K562 (cell line): ENCODE results near the gene RFC2. TPM values are rescaled to one million over a fixed set of nuclear protein-coding genes. Genes with fewer than 3 reads are reported as not detected.
A peak's percentile ranks its signal among the peaks of the same experiment; 100 is the strongest.

Experiments used
- ARID2 ChIP-seq: fragments of 450-650 bp; IDR thresholded peaks from 2 replicates; pipeline ENCODE4 v1.6.1; 2017; ENCODE audit warnings: antibody characterized with exemption, mild to moderate bottlenecking
- COPS2 ChIP-seq: fragments of 450-650 bp; conservative IDR thresholded peaks from 2 replicates; pipeline ENCODE4 v1.6.1; 2016; ENCODE audit warnings: mild to moderate bottlenecking, moderate library complexity
- E2F4 ChIP-seq: sonication (generic); formaldehyde crosslinking; IDR thresholded peaks from 2 replicates; pipeline ENCODE4 v1.8.0; 2022; ENCODE audit warnings: mild to moderate bottlenecking, low read depth, missing genetic modification reagents
- GABPB1 ChIP-seq: sonication (generic); formaldehyde crosslinking; IDR thresholded peaks from 2 replicates; pipeline ENCODE4 v1.8.0; 2022; ENCODE audit warnings: mild to moderate bottlenecking, missing genetic modification reagents
- PPARD ChIP-seq: fragments of 250-450 bp; sonication (Bioruptor Pico); IDR thresholded peaks from 2 replicates; pipeline ENCODE4 v1.8.0; 2022; ENCODE audit warnings: inconsistent platforms, mild to moderate bottlenecking, moderate library complexity
- SIRT6 ChIP-seq: IDR thresholded peaks from one replicate; pipeline ENCODE4 v1.6.1; 2012; ENCODE audit warnings: low read depth, mild to moderate bottlenecking, control low read depth, inconsistent platforms, low read length, moderate library complexity
- SREBF1 ChIP-seq: fragments of 150-350 bp; IDR thresholded peaks from 2 replicates; pipeline ENCODE4 v1.6.1; 2014; ENCODE audit warnings: antibody characterized with exemption, low read depth, low read length, borderline replicate concordance
- STAG1 ChIP-seq: sonication (generic); formaldehyde crosslinking; IDR thresholded peaks from 2 replicates; pipeline ENCODE4 v1.5.0; 2020; ENCODE audit warnings: missing genetic modification reagents, borderline replicate concordance
- THRAP3 ChIP-seq: fragments of 450-650 bp; IDR thresholded peaks from 2 replicates; pipeline ENCODE4 v1.6.1; 2016; ENCODE audit warnings: mild to moderate bottlenecking, inconsistent platforms, borderline replicate concordance
- ZBTB17 ChIP-seq: fragments of 450-650 bp; formaldehyde crosslinking; IDR thresholded peaks from 2 replicates; pipeline ENCODE4 v1.4.0; 2020; ENCODE audit warnings: mild to moderate bottlenecking
- ZHX1 ChIP-seq: fragments of 150-350 bp; conservative IDR thresholded peaks from 2 replicates; pipeline ENCODE4 v1.6.1; 2014; ENCODE audit warnings: low read length
- ZNF175 ChIP-seq: fragments of 200-800 bp; sonication (Bioruptor generic); IDR thresholded peaks from 2 replicates; pipeline ENCODE4 v1.6.1; 2016; ENCODE audit warnings: low read depth, mild to moderate bottlenecking, missing genetic modification characterization, missing compliant biosample characterization
- ZNF274 ChIP-seq: IDR thresholded peaks from 2 replicates; pipeline ENCODE4 v1.6.1; 2011; ENCODE audit warnings: low read depth, mild to moderate bottlenecking, low read length, moderate library complexity, borderline replicate concordance
- ZNF785 ChIP-seq: fragments of 250-450 bp; sonication (Bioruptor Pico); IDR thresholded peaks from 2 replicates; pipeline ENCODE4 v1.4.0; 2020; ENCODE audit warnings: mild to moderate bottlenecking
- ZSCAN29 ChIP-seq: fragments of 450-650 bp; IDR thresholded peaks from 2 replicates; pipeline ENCODE4 v1.6.1; 2017
- polyA plus RNA-seq, 8 experiments: library from polyadenylated mRNA; depleted of rRNA in 4 of 8; stranded (reverse) in 5 of 8; unstranded in 3 of 8; fragments of >200 nt; fragmentation: Nextera tagmentation in 2 of 8; fragmentation: Illumina TruSeq in 1 of 8; extraction: Ambion mirVana in 2 of 8; extraction: Trizol in 1 of 8; gene quantifications; 2 replicates each; pipeline versions ENCODE4 v1.2.1 to v1.2.3, GENCODE V29; 2011 to 2014; ENCODE audit warnings: inconsistent platforms in 1 of 8, missing spikeins in 1 of 8
- total RNA-seq, 7 experiments: library from RNA; depleted of rRNA in 6 of 7; stranded (reverse); fragments of >200 nt in 6 of 7; fragmentation: Illumina TruSeq in 2 of 7; extraction: Trizol in 2 of 7; gene quantifications; 2 replicates each; pipeline versions ENCODE4 v1.2.1 to v1.2.3, GENCODE V29; 2011 to 2021; ENCODE audit warnings: low replicate concordance in 1 of 7
- TF ChIP-seq, protein P1 (sequence below): sonication (generic); formaldehyde crosslinking; IDR thresholded peaks from 2 replicates; pipeline ENCODE4 v1.8.0; 2022; ENCODE audit warnings: mild to moderate bottlenecking, missing genetic modification reagents, borderline replicate concordance
- TF ChIP-seq, protein P2 (sequence below): fragments of 450-650 bp; IDR thresholded peaks from 2 replicates; pipeline ENCODE4 v1.6.1; 2016; ENCODE audit warnings: antibody characterized with exemption
- TF ChIP-seq, protein P3 (sequence below): fragments of 450-650 bp; formaldehyde crosslinking; IDR thresholded peaks from 2 replicates; pipeline ENCODE4 v1.4.0; 2020; ENCODE audit warnings: mild to moderate bottlenecking, mixed read lengths

RFC2 gene
- total and polyA plus RNA-seq, 9 of the 15 experiments (the other 6 are each of a cell fraction or from before 2014, with no cell fraction given), result 32.5 to 161 (median 102) TPM

GRCh38 chr7:74254129-74254857 lies at the start of gene RFC2 (continued):
- peak; percentile 99 for TF ChIP-seq GABPB1 (CRISPR knock-in tag)
- TF ChIP-seq, protein P1, sequence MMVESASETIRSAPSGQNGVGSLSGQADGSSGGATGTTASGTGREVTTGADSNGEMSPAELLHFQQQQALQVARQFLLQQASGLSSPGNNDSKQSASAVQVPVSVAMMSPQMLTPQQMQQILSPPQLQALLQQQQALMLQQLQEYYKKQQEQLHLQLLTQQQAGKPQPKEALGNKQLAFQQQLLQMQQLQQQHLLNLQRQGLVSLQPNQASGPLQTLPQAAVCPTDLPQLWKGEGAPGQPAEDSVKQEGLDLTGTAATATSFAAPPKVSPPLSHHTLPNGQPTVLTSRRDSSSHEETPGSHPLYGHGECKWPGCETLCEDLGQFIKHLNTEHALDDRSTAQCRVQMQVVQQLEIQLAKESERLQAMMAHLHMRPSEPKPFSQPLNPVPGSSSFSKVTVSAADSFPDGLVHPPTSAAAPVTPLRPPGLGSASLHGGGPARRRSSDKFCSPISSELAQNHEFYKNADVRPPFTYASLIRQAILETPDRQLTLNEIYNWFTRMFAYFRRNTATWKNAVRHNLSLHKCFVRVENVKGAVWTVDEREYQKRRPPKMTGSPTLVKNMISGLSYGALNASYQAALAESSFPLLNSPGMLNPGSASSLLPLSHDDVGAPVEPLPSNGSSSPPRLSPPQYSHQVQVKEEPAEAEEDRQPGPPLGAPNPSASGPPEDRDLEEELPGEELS, result no peak; the same call in 1 of the 2 replicates
- TF ChIP-seq, protein P2, sequence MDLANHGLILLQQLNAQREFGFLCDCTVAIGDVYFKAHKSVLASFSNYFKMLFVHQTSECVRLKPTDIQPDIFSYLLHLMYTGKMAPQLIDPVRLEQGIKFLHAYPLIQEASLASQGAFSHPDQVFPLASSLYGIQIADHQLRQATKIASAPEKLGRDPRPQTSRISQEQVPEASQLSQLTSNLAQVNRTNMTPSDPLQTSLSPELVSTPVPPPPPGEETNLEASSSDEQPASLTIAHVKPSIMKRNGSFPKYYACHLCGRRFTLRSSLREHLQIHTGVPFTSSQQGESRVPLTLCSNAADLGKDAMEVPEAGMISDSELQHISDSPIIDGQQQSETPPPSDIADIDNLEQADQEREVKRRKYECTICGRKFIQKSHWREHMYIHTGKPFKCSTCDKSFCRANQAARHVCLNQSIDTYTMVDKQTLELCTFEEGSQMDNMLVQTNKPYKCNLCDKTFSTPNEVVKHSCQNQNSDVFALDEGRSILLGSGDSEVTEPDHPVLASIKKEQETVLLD, result no peak; the same call in 1 of the 2 replicates
- no peak for TF ChIP-seq ZNF274
- TF ChIP-seq SREBF1, result 0 out of 2 replicates have a peak, but pooled peaks have one; percentile 16
- peak; percentile 14; the same call in 1 of the 2 replicates for TF ChIP-seq ARID2
- TF ChIP-seq SIRT6, result no peak
- TF ChIP-seq, protein P3, sequence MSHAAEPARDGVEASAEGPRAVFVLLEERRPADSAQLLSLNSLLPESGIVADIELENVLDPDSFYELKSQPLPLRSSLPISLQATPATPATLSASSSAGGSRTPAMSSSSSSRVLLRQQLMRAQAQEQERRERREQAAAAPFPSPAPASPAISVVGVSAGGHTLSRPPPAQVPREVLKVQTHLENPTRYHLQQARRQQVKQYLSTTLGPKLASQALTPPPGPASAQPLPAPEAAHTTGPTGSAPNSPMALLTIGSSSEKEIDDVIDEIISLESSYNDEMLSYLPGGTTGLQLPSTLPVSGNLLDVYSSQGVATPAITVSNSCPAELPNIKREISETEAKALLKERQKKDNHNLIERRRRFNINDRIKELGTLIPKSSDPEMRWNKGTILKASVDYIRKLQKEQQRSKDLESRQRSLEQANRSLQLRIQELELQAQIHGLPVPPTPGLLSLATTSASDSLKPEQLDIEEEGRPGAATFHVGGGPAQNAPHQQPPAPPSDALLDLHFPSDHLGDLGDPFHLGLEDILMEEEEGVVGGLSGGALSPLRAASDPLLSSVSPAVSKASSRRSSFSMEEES (CRISPR knock-in tag), result no peak
- no peak for TF ChIP-seq ZNF785 (CRISPR knock-in tag)
- TF ChIP-seq THRAP3, result no peak
- no peak for TF ChIP-seq COPS2
- no peak for TF ChIP-seq ZSCAN29
- TF ChIP-seq E2F4 (CRISPR knock-in tag), result peak; percentile 94
- no peak for TF ChIP-seq STAG1 (CRISPR knock-in tag)
- TF ChIP-seq ZHX1, result peak; percentile 83
- no peak for TF ChIP-seq PPARD (CRISPR knock-in tag)
- TF ChIP-seq ZBTB17 (CRISPR knock-in tag), result no peak
- TF ChIP-seq ZNF175 (CRISPR knock-in tag), result no peak
